GM13977 (cell line): ENCODE data around the gene NYAP2.

Experiments used
- DNase-seq: peaks from one replicate; pipeline ENCODE4 v3.0.0; 2012; ENCODE audit warnings: low spot score
- CTCF ChIP-seq: IDR thresholded peaks from 2 replicates; pipeline ENCODE4 v1.5.1; 2012; ENCODE audit warnings: mild to moderate bottlenecking, control low read depth; ENCODE audit not compliant: insufficient read depth; ENCODE audit errors: extremely low read depth, missing control alignments
- in situ Hi-C: fragments of 300-500 bp; cut with MboI; formaldehyde crosslinking; loops from one replicate; pipeline ENCODE4 v1.12.0; 2022; ENCODE audit warnings: low sequenced_read_pairs, low pct_unique_long_range_greater_than_20kb, mixed read lengths, inconsistent platforms; ENCODE audit not compliant: unreplicated experiment

Gene NYAP2

GRCh38 chr2:225378984-225379383, 20.5 kb upstream of the NYAP2 start:
- in situ Hi-C loops = no loop called here
- no peak for DNase-seq
- no peak for TF ChIP-seq CTCF

GRCh38 chr2:225379856-225380255, 19.7 kb upstream of the NYAP2 start:
- in situ Hi-C loops = no loop called here
- no peak for TF ChIP-seq CTCF
- no peak for DNase-seq

GRCh38 chr2:225381609-225382008, 17.9 kb upstream of the NYAP2 start:
- TF ChIP-seq CTCF = no peak
- in situ Hi-C loops = no loop called here
- DNase-seq = no peak

GRCh38 chr2:225398372-225398771, 1.1 kb upstream of the NYAP2 start:
- no peak for TF ChIP-seq CTCF
- no peak for DNase-seq
- in situ Hi-C loops = no loop called here

- no peak for TF ChIP-seq CTCF
- DNase-seq = no peak
- in situ Hi-C loops = no loop called here
Measured at GRCh38 chr2:225400060-225400511, 576 bp downstream of the NYAP2 start.

- no peak for DNase-seq
- no peak for TF ChIP-seq CTCF
- in situ Hi-C loops = no loop called here
Measured at GRCh38 chr2:225400546-225401400, 1.3 kb downstream of the NYAP2 start.
